CD4-positive, alpha-beta T cell treated with Interleukin-21 for 1 hour (primary cell): ENCODE results near the gene ACTL7A.

Experiments used
- DNase-seq: peaks from one replicate; pipeline ENCODE4 v3.0.0-alpha.2; 2020

ACTL7A gene

GRCh38 chr9:108851138-108851537, 10.9 kb upstream of the ACTL7A start:
- DNase-seq: no peak

- no peak for DNase-seq
These were observed 10.0 kb upstream of the ACTL7A start for GRCh38 chr9:108852079-108852478.

GRCh38 chr9:108854094-108854493, 8.0 kb upstream of the ACTL7A start:
- DNase-seq: no peak

GRCh38 chr9:108854641-108855528, 7.2 kb upstream of the ACTL7A start:
- no peak for DNase-seq

- DNase-seq: no peak
These were observed 6.6 kb upstream of the ACTL7A start for GRCh38 chr9:108855529-108855886.

GRCh38 chr9:108855888-108856287, 6.2 kb upstream of the ACTL7A start, which contains the start of gene ACTL7B:
Gene ACTL7B, minus strand, starts transcription at chr9:108855986. Its CDS starts 56 bp downstream, at chr9:108855930.
- no peak for DNase-seq

GRCh38 chr9:108857572-108857971, 4.5 kb upstream of the ACTL7A start:
- DNase-seq: no peak

- no peak for DNase-seq
These were observed 2.5 kb upstream of the ACTL7A start for GRCh38 chr9:108859459-108860114.

GRCh38 chr9:108860354-108860753, 1.7 kb upstream of the ACTL7A start:
- no peak for DNase-seq

GRCh38 chr9:108860764-108861163, 1.3 kb upstream of the ACTL7A start:
- no peak for DNase-seq

- DNase-seq: no peak
These were observed 602 bp upstream of the ACTL7A start for GRCh38 chr9:108861464-108861863.

- no peak for DNase-seq
These were observed 1.8 kb downstream of the ACTL7A start for GRCh38 chr9:108863891-108864290.

GRCh38 chr9:108864446-108864845, 2.4 kb downstream of the ACTL7A start:
- DNase-seq: no peak

- no peak for DNase-seq
These were observed 3.0 kb downstream of the ACTL7A start for GRCh38 chr9:108865037-108865436.

GRCh38 chr9:108866001-108866420, 3.9 kb downstream of the ACTL7A start:
- no peak for DNase-seq

- DNase-seq: no peak
These were observed 5.0 kb downstream of the ACTL7A start for GRCh38 chr9:108867116-108867515.

GRCh38 chr9:108867829-108868228, 5.8 kb downstream of the ACTL7A start:
- DNase-seq: no peak

- no peak for DNase-seq
These were observed 7.1 kb downstream of the ACTL7A start for GRCh38 chr9:108869092-108869725.

- no peak for DNase-seq
These were observed 12.2 kb downstream of the ACTL7A start for GRCh38 chr9:108874058-108874788.

- no peak for DNase-seq
These were observed 14.4 kb downstream of the ACTL7A start for GRCh38 chr9:108876425-108876824.

- DNase-seq: no peak
These were observed 15.5 kb downstream of the ACTL7A start for GRCh38 chr9:108877524-108877923.

- DNase-seq: no peak
These were observed 18.8 kb downstream of the ACTL7A start for GRCh38 chr9:108880738-108881316.
